Measurements from ENCODE around the gene MYL11. TPM values are rescaled to one million over a fixed set of nuclear protein-coding genes. Genes with fewer than 3 reads are reported as not detected.

Gene MYL11
- total RNA-seq, 1 donor from 2014 or later = 0.85 TPM

GRCh38 chr16:30406795-30407101, 32.1 kb downstream of the MYL11 start:
- no peak for DNase-seq (ENCODE audit: low spot score)
- H3K27ac Mint-ChIP-seq (ENCODE audit: unreplicated experiment) = peak overlapping the region; percentile 32
- TF ChIP-seq CTCF (IDR thresholded peaks at IDR 0.05; ENCODE audit: unreplicated experiment) = no peak
- H3K36me3 Mint-ChIP-seq (ENCODE audit: low read depth, unreplicated experiment) = peaks cover 8% of the 10 kb centered on the region
- H3K9me3 Mint-ChIP-seq (ENCODE audit: unreplicated experiment) = no peaks in the 10 kb centered on the region
- peaks cover 31% of the 10 kb centered on the region for H3K4me1 Mint-ChIP-seq (ENCODE audit: unreplicated experiment)
- H3K27me3 Mint-ChIP-seq (ENCODE audit: unreplicated experiment) = peaks cover 4% of the 10 kb centered on the region
- H3K4me3 Mint-ChIP-seq (ENCODE audit: unreplicated experiment) = peak overlapping the region; percentile 92

GRCh38 chr16:30407102-30407803, 32.7 kb downstream of the MYL11 start, which contains the start of gene ZNF771:
Gene ZNF771, plus strand, starts transcription at chr16:30407606. Its CDS starts 448 bp downstream, at chr16:30408054.
- peak; percentile 84 for DNase-seq (ENCODE audit: low spot score)
- Mint-ChIP-seq H3K4me3 (ENCODE audit: unreplicated experiment) (peak within 1 kb of the TSS; percentile 92), H3K9me3 (ENCODE audit: unreplicated experiment) (no peaks in the 10 kb centered on the region), H3K4me1 (ENCODE audit: unreplicated experiment) (peaks cover 34% of the 10 kb centered on the region), H3K27ac (ENCODE audit: unreplicated experiment) (peak within 1 kb of the TSS; percentile 32), H3K27me3 (ENCODE audit: unreplicated experiment) (peaks cover 4% of the 10 kb centered on the region), H3K36me3 (ENCODE audit: low read depth, unreplicated experiment) (peaks cover 12% of the 10 kb centered on the region)
- no peak for TF ChIP-seq CTCF (IDR thresholded peaks at IDR 0.05; ENCODE audit: unreplicated experiment)

- H3K27me3 Mint-ChIP-seq (ENCODE audit: unreplicated experiment) = peaks cover 4% of the 10 kb centered on the region
- peaks cover 34% of the 10 kb centered on the region for H3K4me1 Mint-ChIP-seq (ENCODE audit: unreplicated experiment)
- H3K27ac Mint-ChIP-seq (ENCODE audit: unreplicated experiment) = peak overlapping the region; percentile 16
- no peaks in the 10 kb centered on the region for H3K9me3 Mint-ChIP-seq (ENCODE audit: unreplicated experiment)
- no peak for TF ChIP-seq CTCF (IDR thresholded peaks at IDR 0.05; ENCODE audit: unreplicated experiment)
- no peak for DNase-seq (ENCODE audit: low spot score)
- H3K36me3 Mint-ChIP-seq (ENCODE audit: low read depth, unreplicated experiment) = peaks cover 13% of the 10 kb centered on the region
- H3K4me3 Mint-ChIP-seq (ENCODE audit: unreplicated experiment) = peak overlapping the region; percentile 89
Observed at GRCh38 chr16:30407804-30408534, 33.4 kb downstream of the MYL11 start.

- Mint-ChIP-seq H3K9me3 (ENCODE audit: unreplicated experiment) (no peaks in the 10 kb centered on the region), H3K27ac (ENCODE audit: unreplicated experiment) (peak overlapping the region; percentile 89), H3K4me3 (ENCODE audit: unreplicated experiment) (peak overlapping the region; percentile 80), H3K36me3 (ENCODE audit: low read depth, unreplicated experiment) (peaks cover 19% of the 10 kb centered on the region), H3K27me3 (ENCODE audit: unreplicated experiment) (peaks cover 1% of the 10 kb centered on the region), H3K4me1 (ENCODE audit: unreplicated experiment) (peaks cover 34% of the 10 kb centered on the region)
- peak; percentile 99 for DNase-seq (ENCODE audit: low spot score)
- peak; percentile 80 for TF ChIP-seq CTCF (IDR thresholded peaks at IDR 0.05; ENCODE audit: unreplicated experiment)
Observed at GRCh38 chr16:30409125-30410060, 34.8 kb downstream of the MYL11 start.
